HS-5 (cell line): ENCODE data around the gene HNRNPUL1.

Experiments used
- DNase-seq: peaks from one replicate; pipeline ENCODE4 v3.0.0-alpha.2; 2012; ENCODE audit warnings: low read depth

The HNRNPUL1 gene

GRCh38 chr19:41234512-41235168 lies 29.5 kb upstream of the HNRNPUL1 start:
- DNase-seq: no peak

- no peak for DNase-seq
These were observed 28.7 kb upstream of the HNRNPUL1 start for GRCh38 chr19:41235480-41235879.

- no peak for DNase-seq
These were observed 25.9 kb upstream of the HNRNPUL1 start for GRCh38 chr19:41238244-41238643.

GRCh38 chr19:41239363-41239762 lies 24.8 kb upstream of the HNRNPUL1 start:
- DNase-seq: no peak

GRCh38 chr19:41239961-41240574 lies 24.1 kb upstream of the HNRNPUL1 start:
- DNase-seq: no peak

- DNase-seq: no peak
These were observed 22.3 kb upstream of the HNRNPUL1 start for GRCh38 chr19:41241859-41242258.

- no peak for DNase-seq
These were observed 20.1 kb upstream of the HNRNPUL1 start for GRCh38 chr19:41244117-41244516.

- DNase-seq: no peak
These were observed 18.3 kb upstream of the HNRNPUL1 start for GRCh38 chr19:41245843-41246242.

GRCh38 chr19:41248895-41249294 lies 15.3 kb upstream of the HNRNPUL1 start:
- no peak for DNase-seq

- DNase-seq: no peak
These were observed 14.3 kb upstream of the HNRNPUL1 start for GRCh38 chr19:41249707-41250423.

GRCh38 chr19:41253660-41254059 lies 10.5 kb upstream of the HNRNPUL1 start:
- DNase-seq: no peak

GRCh38 chr19:41255171-41255570 lies 9.0 kb upstream of the HNRNPUL1 start:
- no peak for DNase-seq

- DNase-seq: no peak
These were observed 2.5 kb upstream of the HNRNPUL1 start for GRCh38 chr19:41261474-41262190.

- DNase-seq: peak; percentile 58
These were observed 926 bp upstream of the HNRNPUL1 start for GRCh38 chr19:41263042-41263849.

- no peak for DNase-seq
These were observed 616 bp downstream of the HNRNPUL1 start for GRCh38 chr19:41264581-41265394.

- DNase-seq: no peak
These were observed 1.4 kb downstream of the HNRNPUL1 start for GRCh38 chr19:41265395-41266153.

GRCh38 chr19:41269055-41269454 lies 4.9 kb downstream of the HNRNPUL1 start:
- no peak for DNase-seq

- DNase-seq: no peak
These were observed 5.4 kb downstream of the HNRNPUL1 start for GRCh38 chr19:41269571-41269970.

GRCh38 chr19:41273076-41273475 lies 8.9 kb downstream of the HNRNPUL1 start:
- no peak for DNase-seq

GRCh38 chr19:41274802-41275201 lies 10.6 kb downstream of the HNRNPUL1 start:
- DNase-seq: no peak
